GM18498 (cell line): ENCODE results near the gene ITPR2.
"Not testable (repeated sequence)": the region's sequence is repeated elsewhere in the genome, so short reads cannot be mapped to it uniquely, and the experiment has no call there.

ENCODE experiments used
- ATAC-seq: cut with Tn5 transposase; IDR thresholded peaks from one replicate; pipeline ENCODE4 v1.9.1; 2021; ENCODE audit warnings: mild to moderate bottlenecking, moderate library complexity; ENCODE audit not compliant: unreplicated experiment

Gene ITPR2

DNA sequence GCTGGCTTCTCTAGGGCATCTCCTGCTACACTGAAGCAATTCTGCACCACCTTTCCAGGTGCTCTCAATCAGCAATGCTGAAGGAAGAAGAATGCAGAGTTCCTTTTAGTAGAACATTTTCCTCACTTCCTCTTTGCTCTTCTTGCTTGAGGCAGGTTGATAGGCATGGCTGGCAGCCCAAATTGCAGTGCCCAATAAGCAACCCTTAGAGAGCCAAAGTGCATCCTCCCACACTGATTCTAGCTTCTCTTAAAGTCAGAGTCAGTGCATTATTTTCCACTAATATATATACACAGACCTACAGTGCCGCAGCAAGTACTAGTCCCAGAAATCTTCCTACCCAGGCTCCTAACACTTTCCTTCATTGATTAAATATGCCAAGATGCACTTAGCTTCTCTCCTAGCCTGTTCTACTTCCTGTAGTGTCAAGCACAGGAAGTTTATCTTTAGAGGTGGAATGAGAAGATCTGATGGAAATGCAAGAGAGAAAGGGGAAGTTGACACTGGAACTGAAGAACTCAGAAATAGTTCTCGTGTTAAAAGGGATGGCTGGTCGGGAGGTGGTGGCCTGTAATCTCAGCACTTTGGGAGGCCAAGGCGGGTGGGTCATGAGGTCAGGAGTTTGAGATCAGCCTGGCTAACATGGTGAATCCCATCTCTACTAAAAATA lies 504.9 kb downstream of the ITPR2 start:
- ATAC-seq = peak; percentile 61

- ATAC-seq = no peak
Measured at GRCh38 chr12:26323673-26324072, 509.3 kb downstream of the ITPR2 start.

GRCh38 chr12:26319511-26319910 lies 513.5 kb downstream of the ITPR2 start:
- ATAC-seq = no peak

GRCh38 chr12:26318661-26319068 lies 514.3 kb downstream of the ITPR2 start:
- ATAC-seq = peak; percentile 92

- ATAC-seq = peak; percentile 59
Measured at GRCh38 chr12:26317942-26318575, 514.9 kb downstream of the ITPR2 start.

GRCh38 chr12:26314103-26314502 lies 518.9 kb downstream of the ITPR2 start:
- ATAC-seq = not testable (repeated sequence)

DNA sequence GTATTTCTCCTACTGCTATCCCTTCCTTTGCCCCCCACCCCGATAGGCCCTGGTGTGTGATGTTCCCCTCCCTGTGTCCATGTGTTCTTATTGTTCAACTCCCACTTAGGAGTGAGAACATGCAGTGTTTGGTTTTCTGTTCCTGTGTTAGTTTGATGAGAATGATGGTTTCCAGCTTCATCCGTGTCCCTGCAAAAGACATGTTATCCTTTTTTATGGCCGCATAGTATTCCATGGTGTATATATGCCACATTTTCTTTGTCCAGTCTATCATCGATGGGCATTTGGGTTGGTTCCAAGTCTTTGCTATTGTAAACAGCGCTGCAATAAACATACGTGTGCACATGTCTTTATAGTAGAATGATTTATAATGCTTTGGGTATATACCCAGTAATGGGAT lies 522.5 kb downstream of the ITPR2 start:
- ATAC-seq = not testable (repeated sequence)

DNA sequence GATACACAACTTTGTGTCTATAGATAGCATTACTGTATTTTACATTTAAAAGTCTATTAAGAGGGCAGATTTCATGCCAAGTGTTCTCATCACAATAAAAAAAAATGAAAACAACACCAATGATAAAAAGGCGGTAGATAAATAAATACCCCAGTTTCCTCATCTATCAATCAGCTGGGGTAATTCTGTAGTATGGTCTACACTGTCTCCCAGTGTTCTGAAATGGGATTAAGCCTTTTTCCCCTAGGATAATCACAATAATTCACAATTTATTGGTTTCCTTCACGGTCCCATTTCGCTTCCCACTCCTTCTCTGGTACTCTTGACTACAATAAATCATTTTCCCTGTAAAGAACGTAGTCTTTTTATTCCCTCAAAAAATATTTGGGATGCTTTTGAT lies 523.4 kb downstream of the ITPR2 start:
- no peak for ATAC-seq

GRCh38 chr12:26304273-26304672 lies 528.7 kb downstream of the ITPR2 start:
- ATAC-seq = no peak

DNA sequence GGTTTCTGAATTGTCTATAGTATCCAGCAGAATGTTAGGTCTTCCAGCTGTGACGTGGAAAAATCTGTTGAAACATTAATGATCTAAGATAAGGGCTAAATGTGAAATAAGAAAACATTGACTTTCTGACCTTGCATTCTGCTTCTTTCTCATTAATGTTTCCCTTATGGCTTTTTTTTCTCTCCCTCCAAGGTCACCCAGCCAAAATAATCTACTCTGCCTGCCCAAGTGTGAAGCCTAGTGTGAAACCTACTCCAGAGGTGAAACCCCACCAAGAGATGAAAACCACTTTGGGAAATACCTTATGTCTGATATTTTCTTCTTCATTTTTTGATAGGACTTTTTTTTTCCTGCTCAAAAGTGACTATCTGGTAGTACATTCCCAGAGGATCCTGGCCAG lies 529.6 kb downstream of the ITPR2 start:
- ATAC-seq = no peak

GRCh38 chr12:26302776-26303175 lies 530.2 kb downstream of the ITPR2 start:
- ATAC-seq = no peak

DNA sequence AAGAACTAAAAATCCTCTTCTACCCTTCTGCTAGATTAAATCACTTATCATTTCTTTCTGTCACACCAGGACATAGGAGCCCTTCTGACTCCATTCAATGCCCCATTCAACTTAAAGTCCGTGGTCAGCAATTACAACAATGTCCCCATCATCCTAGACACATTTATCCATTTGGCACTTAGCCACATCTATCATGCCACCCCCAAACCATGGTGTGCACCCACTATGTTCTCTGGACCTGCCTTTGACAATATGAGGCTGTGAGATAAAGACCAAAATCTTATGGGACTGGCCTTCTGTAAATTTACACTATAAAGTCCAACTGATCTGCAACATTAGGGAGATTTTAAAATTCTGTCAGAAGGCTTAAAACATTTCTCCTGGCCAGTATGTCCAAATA lies 533.2 kb downstream of the ITPR2 start:
- ATAC-seq = no peak

GRCh38 chr12:26298785-26299621 lies 534.0 kb downstream of the ITPR2 start:
- peak; percentile 99 for ATAC-seq

GRCh38 chr12:26297396-26298070 lies 535.5 kb downstream of the ITPR2 start:
- ATAC-seq = no peak

GRCh38 chr12:26295001-26295400 lies 538.0 kb downstream of the ITPR2 start:
- ATAC-seq = no peak

- ATAC-seq = no peak
Measured at GRCh38 chr12:26293612-26294011, 539.4 kb downstream of the ITPR2 start.

DNA sequence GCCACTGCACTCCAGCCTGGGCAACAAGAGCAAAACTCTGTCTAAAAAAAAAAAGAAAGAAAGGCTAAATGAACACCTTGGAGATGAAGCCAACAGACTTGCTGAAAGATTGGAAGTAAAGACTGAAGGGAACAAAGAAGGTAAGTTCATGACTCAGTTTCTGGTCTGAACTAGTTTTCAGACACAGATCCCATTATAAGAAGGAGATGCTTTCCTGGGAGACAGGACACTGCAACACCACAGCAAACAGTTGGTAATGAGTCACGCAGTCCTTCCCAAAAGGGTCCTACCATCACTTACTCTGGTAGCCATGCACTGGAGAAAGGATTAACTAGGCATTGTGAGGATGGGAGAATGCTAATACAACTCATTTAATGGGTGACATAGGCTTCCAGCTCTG lies 540.4 kb downstream of the ITPR2 start:
- ATAC-seq = no peak

DNA sequence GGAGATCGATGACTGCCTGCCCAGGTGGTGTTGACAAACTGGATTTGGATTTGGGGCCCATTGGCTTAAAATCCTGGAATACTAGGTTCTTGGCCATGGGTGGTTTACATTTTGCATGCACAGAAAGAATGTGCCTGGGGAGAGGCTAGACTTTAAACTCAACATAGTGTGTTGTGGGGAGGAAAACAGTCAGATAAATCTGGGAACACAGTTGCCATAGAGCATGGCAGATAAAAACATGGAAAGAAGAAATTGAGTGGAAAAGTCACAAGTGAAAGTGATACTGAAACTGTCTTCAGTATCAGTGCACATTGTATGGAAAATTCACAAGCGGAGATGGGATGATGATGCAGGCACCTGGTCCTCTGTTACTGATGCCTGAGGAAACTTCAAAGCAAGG lies 542.4 kb downstream of the ITPR2 start:
- ATAC-seq = no peak

DNA sequence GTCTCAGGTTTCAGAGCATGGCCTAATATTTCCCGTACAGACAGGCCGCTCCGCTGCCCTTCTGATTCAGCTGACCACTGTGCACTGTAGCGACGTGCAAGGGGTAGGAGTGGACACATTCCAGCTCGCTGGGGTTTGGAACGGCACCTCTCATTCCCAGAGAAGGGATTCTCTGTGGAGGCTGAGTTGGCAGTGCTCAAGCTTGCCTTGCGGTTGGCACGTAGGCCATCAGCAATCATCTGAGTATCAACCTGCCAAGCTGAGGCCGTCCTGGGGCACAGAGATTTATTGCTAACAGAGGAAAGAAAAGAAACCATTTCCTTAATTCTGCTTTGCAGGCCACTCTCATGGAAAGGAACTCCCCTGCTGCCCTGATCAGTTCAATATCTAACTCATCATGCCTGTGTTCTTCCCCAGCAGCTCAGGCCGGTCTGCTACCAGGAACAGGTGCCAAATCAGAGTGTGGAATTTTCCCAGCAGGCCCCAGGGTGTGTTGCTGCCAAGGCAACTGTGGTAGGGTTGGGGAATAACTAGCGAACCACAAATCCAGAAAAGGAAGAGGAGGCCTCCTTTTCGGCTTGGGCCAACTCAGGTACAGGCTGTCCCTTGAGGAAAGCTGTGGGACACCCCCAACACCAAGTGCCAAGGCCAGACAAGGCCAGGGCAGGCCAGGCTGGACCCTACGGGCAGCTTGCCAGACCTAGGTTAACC lies 545.2 kb downstream of the ITPR2 start:
- no peak for ATAC-seq
